IPS-18a (cell line): ENCODE data around the gene NFIB.

Experiments
- H3K27ac ChIP-seq: one replicate; pipeline ENCODE4 v1.5.1; 2013; ENCODE audit warnings: low read length
- H3K27me3 ChIP-seq: one replicate; pipeline ENCODE4 v1.6.1; 2013; ENCODE audit warnings: mild to moderate bottlenecking, low read length; ENCODE audit not compliant: control insufficient read depth, insufficient read depth
- H3K36me3 ChIP-seq: one replicate; pipeline ENCODE4 v1.6.1; 2013; ENCODE audit warnings: low read depth, low read length; ENCODE audit not compliant: control insufficient read depth
- H3K4me1 ChIP-seq: one replicate; pipeline ENCODE4 v1.6.1; 2013; ENCODE audit warnings: low read depth, low read length; ENCODE audit not compliant: control insufficient read depth
- H3K4me3 ChIP-seq: one replicate; pipeline ENCODE4 v1.5.1; 2013; ENCODE audit warnings: low read length
- H3K9ac ChIP-seq: one replicate; pipeline ENCODE4 v1.6.1; 2013; ENCODE audit warnings: mild to moderate bottlenecking, low read length, moderate library complexity
- H3K9me3 ChIP-seq: one replicate; pipeline ENCODE4 v1.6.1; 2013; ENCODE audit warnings: low read depth, low read length; ENCODE audit not compliant: control insufficient read depth

The NFIB gene

DNA sequence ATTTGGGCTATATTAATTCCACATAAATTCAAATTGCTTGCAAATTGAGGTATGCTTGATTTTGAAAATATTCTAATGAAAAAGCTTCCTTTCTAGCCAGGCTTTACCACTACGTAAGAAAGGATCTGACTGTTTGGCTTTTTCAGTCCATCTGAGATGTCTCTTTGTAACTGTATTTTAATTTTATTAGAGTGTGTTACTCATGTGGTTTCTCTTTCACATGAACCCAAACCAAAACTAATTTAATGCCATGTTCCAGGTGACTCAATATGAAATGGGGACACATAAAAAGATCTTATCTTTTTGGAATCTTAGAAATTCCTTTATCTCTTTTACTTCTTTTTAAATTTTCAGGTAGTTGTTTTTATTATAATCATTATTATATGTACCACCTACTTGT is 85.3 kb downstream of the NFIB start:
- H3K4me3 ChIP-seq, result no peak overlapping the region
- no peaks in the 10 kb centered on the region for H3K9me3 ChIP-seq
- H3K4me1 ChIP-seq, result peaks cover 12% of the 10 kb centered on the region
- H3K27me3 ChIP-seq, result no peaks in the 10 kb centered on the region
- no peak overlapping the region for H3K9ac ChIP-seq
- H3K36me3 ChIP-seq, result no peaks in the 10 kb centered on the region
- H3K27ac ChIP-seq, result no peak overlapping the region

DNA sequence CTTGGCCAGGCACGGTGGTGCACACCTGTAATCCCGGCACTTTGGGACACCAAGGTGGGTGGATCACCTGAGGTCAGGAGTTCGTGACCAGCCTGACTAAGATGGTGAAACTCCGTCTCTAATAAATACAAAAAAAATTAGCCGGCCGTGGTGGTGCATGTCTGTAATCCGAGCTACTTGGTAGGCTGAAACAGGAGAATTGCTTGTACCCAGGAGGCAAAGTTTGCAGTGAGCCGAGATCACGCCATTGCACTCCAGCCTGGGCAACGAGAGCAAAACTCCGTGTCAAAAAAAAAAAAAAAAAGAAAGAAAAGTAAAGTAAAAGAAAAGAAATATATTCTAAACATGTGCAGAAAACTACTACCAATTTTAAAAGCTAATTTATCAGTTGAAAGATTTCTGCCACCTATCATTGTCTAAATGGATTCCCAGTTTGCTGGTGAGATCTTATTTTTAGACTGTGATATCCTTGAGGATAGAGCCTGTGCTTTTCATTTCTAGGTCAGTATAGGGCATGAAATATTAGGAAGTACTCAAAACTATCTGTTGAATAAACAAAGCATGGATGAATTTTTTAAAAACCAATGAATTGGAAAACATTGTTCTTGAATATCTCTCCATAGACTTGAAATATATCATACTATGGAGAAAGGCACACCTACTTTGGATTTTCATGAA is 86.9 kb downstream of the NFIB start:
- no peak overlapping the region for H3K27ac ChIP-seq
- H3K9ac ChIP-seq, result no peak overlapping the region
- no peak overlapping the region for H3K4me3 ChIP-seq
- H3K36me3 ChIP-seq, result no peaks in the 10 kb centered on the region
- H3K27me3 ChIP-seq, result no peaks in the 10 kb centered on the region
- no peaks in the 10 kb centered on the region for H3K9me3 ChIP-seq
- H3K4me1 ChIP-seq, result peaks cover 8% of the 10 kb centered on the region

DNA sequence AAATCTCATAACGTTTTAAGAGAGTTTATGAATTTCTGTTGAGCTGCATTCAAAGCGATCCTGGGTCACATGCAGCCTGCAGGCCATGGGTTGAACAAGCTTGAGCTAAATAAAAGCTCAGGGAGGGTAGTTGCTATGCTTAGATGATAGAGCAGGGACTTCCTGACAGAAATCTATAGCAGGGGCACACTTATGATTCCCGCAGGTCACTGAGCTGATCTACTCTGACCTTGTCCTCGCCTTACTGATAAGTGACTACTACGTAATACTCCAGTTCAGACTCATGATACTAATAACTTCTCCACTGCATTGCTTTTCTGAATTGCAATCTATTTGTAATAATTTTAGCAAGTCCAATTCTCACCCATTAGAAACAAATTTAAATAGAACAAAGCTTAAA is 90.9 kb downstream of the NFIB start:
- Histone ChIP-seq H3K27me3 (no peaks in the 10 kb centered on the region), H3K4me1 (peaks cover 9% of the 10 kb centered on the region), H3K9me3 (no peaks in the 10 kb centered on the region), H3K27ac (no peak overlapping the region), H3K36me3 (no peaks in the 10 kb centered on the region), H3K9ac (no peak overlapping the region), H3K4me3 (no peak overlapping the region)

DNA sequence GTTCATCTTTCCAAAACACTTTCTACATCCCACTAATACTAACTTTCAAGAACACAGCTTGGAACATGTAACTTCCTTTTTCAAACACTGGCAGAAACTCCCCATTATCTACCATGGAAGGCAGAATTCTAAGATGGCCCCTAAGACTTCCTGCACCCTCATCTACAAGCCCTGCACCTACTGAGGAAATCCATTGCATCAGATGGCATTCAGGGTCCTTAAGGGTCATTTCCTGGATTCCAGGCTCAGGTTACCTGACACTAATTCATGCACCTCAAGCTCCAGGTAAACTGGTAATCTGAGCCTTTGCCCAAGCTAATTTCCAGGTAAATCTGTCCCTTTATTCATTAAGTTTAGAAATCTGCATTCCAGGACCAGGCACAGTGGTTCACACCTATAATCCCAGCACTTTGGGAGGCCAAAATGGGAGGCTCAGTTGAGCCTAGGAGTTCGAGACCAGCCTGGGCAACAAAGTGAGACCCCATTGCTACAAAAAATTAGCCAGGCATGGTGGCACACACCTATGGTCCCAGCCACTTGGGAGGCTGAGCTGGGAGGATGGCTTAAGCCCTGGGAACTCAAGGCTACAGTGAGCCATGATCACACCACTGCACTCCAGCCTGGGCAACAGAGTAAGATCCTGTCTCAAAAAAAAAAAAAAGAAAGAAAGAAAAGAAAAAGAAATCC is 91.6 kb downstream of the NFIB start:
- Histone ChIP-seq H3K4me3 (no peak overlapping the region), H3K9me3 (no peaks in the 10 kb centered on the region), H3K27me3 (no peaks in the 10 kb centered on the region), H3K4me1 (peaks cover 9% of the 10 kb centered on the region), H3K27ac (no peak overlapping the region), H3K36me3 (no peaks in the 10 kb centered on the region), H3K9ac (no peak overlapping the region)

DNA sequence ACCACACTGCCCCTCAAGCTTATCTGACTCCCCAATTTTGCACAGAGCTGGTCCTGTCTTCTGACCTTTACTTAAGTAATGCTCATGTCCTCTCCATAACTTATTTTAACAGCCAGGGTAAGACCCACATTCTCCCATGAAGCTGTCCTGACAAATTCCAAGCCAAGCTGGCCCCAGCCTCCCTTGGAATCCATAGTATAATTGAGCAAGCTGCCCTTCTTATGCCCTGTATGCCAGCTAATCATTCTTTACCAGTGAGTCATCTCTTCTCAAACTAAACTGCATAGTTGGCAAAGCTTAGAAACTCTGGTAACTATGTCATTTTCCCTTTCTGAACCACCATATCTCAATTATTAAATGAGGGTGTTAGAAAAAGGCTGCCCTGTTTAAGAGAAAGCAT is 92.4 kb downstream of the NFIB start:
- no peaks in the 10 kb centered on the region for H3K36me3 ChIP-seq
- H3K9ac ChIP-seq, result no peak overlapping the region
- peaks cover 9% of the 10 kb centered on the region for H3K4me1 ChIP-seq
- H3K27ac ChIP-seq, result no peak overlapping the region
- H3K9me3 ChIP-seq, result no peaks in the 10 kb centered on the region
- H3K27me3 ChIP-seq, result no peaks in the 10 kb centered on the region
- H3K4me3 ChIP-seq, result no peak overlapping the region

DNA sequence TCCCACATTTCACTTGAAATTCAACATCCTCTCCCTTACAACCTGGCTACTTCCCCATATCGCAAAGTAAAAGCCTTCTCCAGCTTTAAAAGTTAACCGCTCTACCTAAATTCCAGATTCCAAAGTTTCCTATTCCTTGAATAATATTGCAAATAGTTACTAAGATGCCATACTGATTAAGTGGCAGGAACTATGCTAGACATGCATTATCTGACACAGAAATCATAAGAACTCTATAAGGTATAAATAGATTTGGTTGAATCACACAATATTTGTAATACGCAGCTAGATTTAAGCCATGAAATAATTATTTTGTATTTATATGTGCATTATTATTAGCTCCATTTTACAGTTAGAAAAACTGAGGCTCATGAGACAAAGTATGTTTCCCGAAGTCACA is 92.8 kb downstream of the NFIB start:
- Histone ChIP-seq H3K36me3 (no peaks in the 10 kb centered on the region), H3K4me3 (no peak overlapping the region), H3K9ac (no peak overlapping the region), H3K27ac (no peak overlapping the region), H3K4me1 (peaks cover 9% of the 10 kb centered on the region), H3K27me3 (no peaks in the 10 kb centered on the region), H3K9me3 (no peaks in the 10 kb centered on the region)

DNA sequence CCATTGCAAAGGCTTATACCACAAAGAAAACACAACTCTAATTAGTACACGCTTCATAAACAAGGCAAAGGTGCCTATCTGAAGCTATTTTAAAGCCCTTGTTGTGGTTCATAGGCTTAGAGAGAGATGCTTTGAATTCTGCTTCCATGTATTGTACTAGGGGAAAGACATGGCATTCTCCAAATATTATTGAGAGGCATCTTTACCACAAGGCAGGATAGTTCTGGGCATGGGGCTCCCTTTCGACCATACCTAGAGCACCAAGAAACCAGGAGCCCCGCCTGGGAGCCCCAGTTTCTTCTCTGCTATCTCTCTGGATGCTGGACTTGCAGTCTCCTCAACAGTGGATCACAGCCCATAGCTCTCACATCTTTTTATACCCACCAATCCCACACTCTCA is 93.7 kb downstream of the NFIB start:
- H3K4me1 ChIP-seq, result peaks cover 14% of the 10 kb centered on the region
- H3K36me3 ChIP-seq, result no peaks in the 10 kb centered on the region
- no peak overlapping the region for H3K9ac ChIP-seq
- H3K27me3 ChIP-seq, result no peaks in the 10 kb centered on the region
- H3K27ac ChIP-seq, result no peak overlapping the region
- H3K9me3 ChIP-seq, result no peaks in the 10 kb centered on the region
- no peak overlapping the region for H3K4me3 ChIP-seq

DNA sequence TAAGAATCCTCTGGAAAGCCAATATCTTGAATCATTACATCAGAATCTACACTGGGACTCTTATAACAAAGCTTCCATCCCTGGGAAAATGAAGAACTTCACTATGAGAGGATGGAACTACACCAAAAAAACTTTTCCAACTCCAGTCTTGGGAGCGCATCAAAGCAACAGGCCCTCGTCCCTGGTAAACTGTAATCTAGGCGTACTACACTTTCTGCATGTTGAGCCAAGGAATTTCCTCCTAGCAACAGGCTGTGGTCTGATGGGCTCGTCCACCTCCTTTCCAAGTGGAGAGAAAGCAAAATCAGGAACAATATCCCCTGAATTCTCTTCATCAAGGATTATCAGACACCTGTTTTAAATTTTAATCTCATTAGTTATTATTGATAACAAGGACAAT is 94.1 kb downstream of the NFIB start:
- no peak overlapping the region for H3K9ac ChIP-seq
- no peak overlapping the region for H3K4me3 ChIP-seq
- H3K9me3 ChIP-seq, result no peaks in the 10 kb centered on the region
- H3K27me3 ChIP-seq, result no peaks in the 10 kb centered on the region
- no peak overlapping the region for H3K27ac ChIP-seq
- H3K4me1 ChIP-seq, result peaks cover 14% of the 10 kb centered on the region
- no peaks in the 10 kb centered on the region for H3K36me3 ChIP-seq

DNA sequence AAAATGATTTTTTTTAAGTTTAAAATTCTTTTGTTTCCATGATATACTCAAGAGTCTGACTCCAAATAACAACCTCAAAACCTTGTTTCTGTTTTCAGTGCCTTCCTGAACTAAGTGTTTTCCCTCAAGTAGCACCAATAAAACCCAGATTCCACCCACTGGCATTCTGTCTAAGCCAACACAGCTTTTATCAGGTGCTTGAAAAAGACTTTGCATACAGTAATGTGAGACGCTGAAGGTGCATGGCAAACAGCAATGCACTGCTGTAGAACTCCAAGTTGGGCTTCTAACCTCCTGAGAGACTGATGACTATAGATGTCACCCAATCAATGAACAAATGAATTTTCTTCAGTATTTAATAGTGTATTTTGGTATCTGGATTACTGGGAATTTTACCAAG is 95.7 kb downstream of the NFIB start:
- H3K9ac ChIP-seq, result no peak overlapping the region
- H3K4me1 ChIP-seq, result peaks cover 14% of the 10 kb centered on the region
- no peaks in the 10 kb centered on the region for H3K27me3 ChIP-seq
- H3K27ac ChIP-seq, result no peak overlapping the region
- H3K9me3 ChIP-seq, result no peaks in the 10 kb centered on the region
- no peaks in the 10 kb centered on the region for H3K36me3 ChIP-seq
- no peak overlapping the region for H3K4me3 ChIP-seq

DNA sequence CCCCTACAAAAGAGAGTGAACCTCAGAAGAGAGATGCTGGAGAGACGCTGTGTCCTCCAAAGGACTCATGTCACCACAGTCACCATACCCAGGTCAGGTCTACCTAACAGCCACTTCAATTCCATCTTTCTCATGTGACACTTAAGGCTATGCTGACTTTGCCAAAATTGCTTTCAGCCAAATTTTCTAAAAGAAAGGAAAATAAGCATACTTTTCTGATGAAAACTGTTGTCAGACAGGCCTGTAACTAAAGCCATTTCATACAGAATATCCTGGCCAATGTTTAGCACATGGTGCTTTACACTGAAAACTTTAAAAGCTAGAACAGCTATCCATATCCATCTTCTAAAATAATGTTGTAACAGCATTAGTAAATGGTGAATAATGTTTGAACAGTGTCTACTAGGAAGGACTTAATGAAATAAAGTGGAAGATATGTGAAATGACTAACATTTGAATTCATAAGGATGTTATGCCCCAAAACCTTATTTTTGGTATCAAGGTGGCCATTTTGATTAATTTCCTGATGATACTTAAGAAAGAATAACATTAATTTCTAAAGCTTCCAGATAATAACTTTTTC is 97.2 kb downstream of the NFIB start:
- H3K4me1 ChIP-seq, result peaks cover 11% of the 10 kb centered on the region
- no peak overlapping the region for H3K4me3 ChIP-seq
- H3K27ac ChIP-seq, result no peak overlapping the region

DNA sequence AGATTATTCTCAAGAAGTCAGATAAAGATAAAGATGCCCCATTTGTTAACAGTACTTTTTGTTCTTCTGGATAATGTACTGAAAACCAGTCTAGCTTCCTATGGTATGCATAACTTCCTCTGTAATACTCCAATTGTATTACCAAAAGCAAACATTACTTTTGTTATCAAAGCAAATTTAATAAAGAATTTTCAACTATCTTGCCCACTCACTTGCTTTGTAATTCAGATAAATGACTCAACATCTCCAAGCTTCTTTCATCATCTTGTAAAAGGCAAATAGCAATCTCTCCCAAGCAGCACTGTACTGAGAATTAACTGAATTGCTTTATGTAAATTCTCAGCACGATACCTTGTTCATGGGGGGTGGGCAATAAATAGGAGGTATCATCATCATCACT is 98.3 kb downstream of the NFIB start:
- peaks cover 11% of the 10 kb centered on the region for H3K4me1 ChIP-seq
- no peaks in the 10 kb centered on the region for H3K36me3 ChIP-seq
- H3K27ac ChIP-seq, result no peak overlapping the region
- H3K27me3 ChIP-seq, result no peaks in the 10 kb centered on the region
- H3K9me3 ChIP-seq, result no peaks in the 10 kb centered on the region
- H3K4me3 ChIP-seq, result no peak overlapping the region
- H3K9ac ChIP-seq, result no peak overlapping the region

More for the DNA sequence above, 97.2 kb downstream of the NFIB start:
- H3K9me3 ChIP-seq, result no peaks in the 10 kb centered on the region
- no peak overlapping the region for H3K9ac ChIP-seq
- no peaks in the 10 kb centered on the region for H3K27me3 ChIP-seq
- H3K36me3 ChIP-seq, result no peaks in the 10 kb centered on the region

DNA sequence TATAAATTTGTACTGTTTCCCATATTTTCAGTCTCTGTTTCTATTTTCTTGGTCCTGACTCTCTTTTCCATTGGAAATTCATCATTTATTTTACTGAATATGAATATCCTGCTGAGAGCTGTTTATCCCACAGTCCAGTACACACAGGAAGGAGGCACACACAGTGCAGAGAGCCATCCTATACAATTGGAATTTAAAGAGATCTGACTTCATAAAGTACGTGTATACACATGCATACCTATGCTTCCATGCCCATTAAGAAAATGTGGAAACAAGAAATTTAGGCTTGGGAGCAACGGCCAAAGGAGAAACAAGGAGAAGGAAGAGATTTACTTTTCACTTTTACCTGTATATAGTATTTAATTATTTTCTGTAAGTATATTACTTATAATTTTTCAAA is 99.2 kb downstream of the NFIB start:
- Histone ChIP-seq H3K4me3 (no peak overlapping the region), H3K36me3 (no peaks in the 10 kb centered on the region), H3K27me3 (no peaks in the 10 kb centered on the region), H3K4me1 (peaks cover 13% of the 10 kb centered on the region), H3K9me3 (no peaks in the 10 kb centered on the region), H3K27ac (no peak overlapping the region), H3K9ac (no peak overlapping the region)
